DND-41 (cell line): ENCODE measurements around the gene INSC.

ENCODE experiments used
- ATAC-seq: fragments of 200-7000 bp; cut with Tn5 transposase; 3 replicates; pipeline ENCODE4 v1.9.1; 2021; ENCODE audit warnings: low read depth; ENCODE audit not compliant: insufficient read depth
- DNase-seq: peaks from one replicate; pipeline ENCODE4 v3.0.0-alpha.2; 2020
- H2AFZ ChIP-seq: 2 replicates; pipeline ENCODE4 v1.6.0; 2012; ENCODE audit warnings: low read depth, low read length
- H3K27ac ChIP-seq: 2 replicates; pipeline ENCODE4 v1.5.1; 2012; ENCODE audit warnings: low read length, inconsistent platforms
- H3K27me3 ChIP-seq: fragments of 200-600 bp; sonication (generic); 2 replicates; pipeline ENCODE4 v1.6.0; 2012; ENCODE audit warnings: low read length, mild to moderate bottlenecking, inconsistent platforms; ENCODE audit not compliant: insufficient read depth, poor library complexity
- H3K36me3 ChIP-seq: 2 replicates; pipeline ENCODE4 v1.5.1; 2012; ENCODE audit warnings: low read length, inconsistent platforms; ENCODE audit not compliant: insufficient read depth
- H3K4me1 ChIP-seq: 2 replicates; pipeline ENCODE4 v1.5.1; 2012; ENCODE audit warnings: mild to moderate bottlenecking, low read length; ENCODE audit not compliant: insufficient read depth
- H3K4me2 ChIP-seq: 2 replicates; pipeline ENCODE4 v1.6.0; 2012; ENCODE audit warnings: mild to moderate bottlenecking, moderate library complexity, low read length, inconsistent platforms; ENCODE audit not compliant: insufficient read depth
- H3K4me3 ChIP-seq, 2 experiments: fragments of 200-600 bp in 1 of 2; shearing (Covaris generic) in 1 of 2; 2 replicates each; pipeline ENCODE4 v1.5.1; 2012 to 2016; ENCODE audit warnings: inconsistent platforms in 2 of 2, low read length in 2 of 2, mild to moderate bottlenecking in 2 of 2, low read depth in 1 of 2, moderate library complexity in 1 of 2
- H3K79me2 ChIP-seq: 2 replicates; pipeline ENCODE4 v1.6.0; 2012; ENCODE audit warnings: low read length, inconsistent platforms; ENCODE audit not compliant: insufficient read depth
- H3K9ac ChIP-seq: 2 replicates; pipeline ENCODE4 v1.6.0; 2012; ENCODE audit warnings: low read depth, mild to moderate bottlenecking, inconsistent platforms, low read length, moderate library complexity
- H3K9me3 ChIP-seq: 2 replicates; pipeline ENCODE4 v1.5.1; 2012; ENCODE audit warnings: low read length, moderate library complexity, mild to moderate bottlenecking, inconsistent platforms; ENCODE audit not compliant: insufficient read depth, severe bottlenecking
- H4K20me1 ChIP-seq: 2 replicates; pipeline ENCODE4 v1.6.0; 2012; ENCODE audit warnings: low read length; ENCODE audit not compliant: insufficient read depth
- CTCF ChIP-seq: IDR thresholded peaks from 2 replicates; pipeline ENCODE4 v1.5.1; 2012; ENCODE audit warnings: borderline replicate concordance, low read length, moderate library complexity, mild to moderate bottlenecking; ENCODE audit not compliant: poor library complexity, severe bottlenecking; ENCODE audit errors: extremely low read depth
- EZH2 ChIP-seq: IDR thresholded peaks from 3 replicates; pipeline ENCODE4 v1.6.1; 2012; ENCODE audit warnings: borderline replicate concordance, low read depth, mild to moderate bottlenecking, moderate library complexity, low read length, inconsistent platforms; ENCODE audit not compliant: severe bottlenecking

Gene INSC

GRCh38 chr11:15157181-15157580 lies 42.5 kb downstream of the INSC start:
- H2AFZ ChIP-seq = no peak overlapping the region
- H3K9ac ChIP-seq = no peak overlapping the region
- no peak for DNase-seq
- TF ChIP-seq EZH2 (no peak), CTCF (no peak)
- no peak overlapping the region for H3K4me3 ChIP-seq
- no peaks in the 10 kb centered on the region for H3K79me2 ChIP-seq
- H3K4me2 ChIP-seq = no peak overlapping the region
- no peaks in the 10 kb centered on the region for H4K20me1 ChIP-seq
- no peaks in the 10 kb centered on the region for H3K9me3 ChIP-seq
- no peak for ATAC-seq
- peaks cover 7% of the 10 kb centered on the region for H3K27me3 ChIP-seq
- no peak overlapping the region for H3K27ac ChIP-seq
- H3K4me1 ChIP-seq = no peaks in the 10 kb centered on the region
- no peaks in the 10 kb centered on the region for H3K36me3 ChIP-seq

GRCh38 chr11:15157606-15158137 lies 42.9 kb downstream of the INSC start:
- Histone ChIP-seq H3K79me2 (no peaks in the 10 kb centered on the region), H3K4me2 (no peak overlapping the region), H3K27me3 (peaks cover 7% of the 10 kb centered on the region), H4K20me1 (no peaks in the 10 kb centered on the region), H3K27ac (no peak overlapping the region), H3K4me1 (no peaks in the 10 kb centered on the region), H3K36me3 (no peaks in the 10 kb centered on the region), H3K4me3 (no peak overlapping the region), H2AFZ (no peak overlapping the region), H3K9me3 (no peaks in the 10 kb centered on the region), H3K9ac (no peak overlapping the region)
- TF ChIP-seq CTCF (no peak), EZH2 (no peak)
- ATAC-seq = no peak
- no peak for DNase-seq

GRCh38 chr11:15158351-15159015 lies 43.8 kb downstream of the INSC start:
- H3K4me1 ChIP-seq = no peaks in the 10 kb centered on the region
- TF ChIP-seq CTCF (no peak), EZH2 (no peak)
- no peak overlapping the region for H2AFZ ChIP-seq
- H3K36me3 ChIP-seq = no peaks in the 10 kb centered on the region
- DNase-seq = no peak
- no peak overlapping the region for H3K4me3 ChIP-seq
- peaks cover 7% of the 10 kb centered on the region for H3K27me3 ChIP-seq
- H3K79me2 ChIP-seq = no peaks in the 10 kb centered on the region
- H3K9me3 ChIP-seq = no peaks in the 10 kb centered on the region
- ATAC-seq = no peak
- H3K4me2 ChIP-seq = no peak overlapping the region
- no peak overlapping the region for H3K27ac ChIP-seq
- H4K20me1 ChIP-seq = no peaks in the 10 kb centered on the region
- no peak overlapping the region for H3K9ac ChIP-seq
